ENCODE data around the gene ZBED1. TPM values are rescaled to one million over a fixed set of nuclear protein-coding genes. Genes with fewer than 3 reads are reported as not detected.

Gene ZBED1
- total and polyA plus RNA-seq, 9 of the 15 experiments (the other 6 are each of a cell fraction or from before 2014, with no cell fraction given) = 0.61 to 27.6 (median 13.9) TPM

DNA sequence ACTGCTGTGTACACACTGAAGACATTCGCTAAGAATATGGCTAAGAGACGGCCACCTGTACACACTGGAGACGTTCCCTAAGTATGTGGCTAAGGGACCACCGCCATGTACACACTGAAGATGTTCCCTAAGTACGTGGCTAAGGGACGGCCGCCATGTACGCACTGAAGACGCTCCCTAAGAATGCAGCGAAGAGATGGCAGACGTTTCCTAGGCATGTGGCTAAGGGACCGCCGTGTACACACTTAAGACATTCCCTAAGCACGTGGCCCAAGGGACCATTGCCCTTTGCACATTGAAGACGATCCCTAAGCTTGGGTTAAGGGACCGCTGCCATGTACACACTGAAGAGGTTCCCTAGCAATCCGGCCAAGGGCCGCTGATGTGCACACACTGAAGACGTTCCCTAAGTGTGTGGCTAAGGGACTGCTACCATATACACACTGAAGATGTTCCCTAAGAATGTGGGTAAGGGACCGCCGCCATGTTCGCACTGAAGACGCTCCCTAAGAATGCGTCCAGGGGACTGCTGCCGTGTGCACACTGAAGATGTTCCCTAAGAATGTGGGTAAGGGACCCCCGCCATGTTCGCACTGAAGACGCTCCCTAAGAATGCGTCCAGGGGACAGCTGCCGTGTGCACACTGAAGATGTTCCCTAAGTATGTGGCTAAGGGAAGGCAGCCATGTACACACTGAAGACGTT lies 36.7 kb downstream of the ZBED1 start (continued):
- TF ChIP-seq GABPB2 (CRISPR knock-in tag; conservative IDR thresholded peaks at IDR 0.05) (no peak), SRF (CRISPR knock-in tag; IDR thresholded peaks at IDR 0.05) (no peak), JUND (IDR thresholded peaks at IDR 0.05; ENCODE audit: borderline replicate concordance, low read depth, low read length) (no peak), JUND (tag; IDR thresholded peaks at IDR 0.05; ENCODE audit: borderline replicate concordance, low read depth, low read length) (no peak; the same call in 2 of the 3 replicates), ZNF24 (IDR thresholded peaks at IDR 0.05) (peak; percentile 57; the same call in 1 of the 2 replicates), FOXM1 (IDR thresholded peaks at IDR 0.05; ENCODE audit: low read depth) (peak; percentile 98), FOXM1 (CRISPR knock-in tag; IDR thresholded peaks at IDR 0.05; ENCODE audit: low read depth) (no peak), SLC30A9 (CRISPR knock-in tag; IDR thresholded peaks at IDR 0.05) (no peak), EZH2 (IDR thresholded peaks at IDR 0.05; ENCODE audit: borderline replicate concordance, low read depth, low read length) (peak; percentile 97), MYC (IDR thresholded peaks at IDR 0.05; ENCODE audit: low read depth, low read length) (peak; percentile 94), MYC (CRISPR knock-in tag; IDR thresholded peaks at IDR 0.05; ENCODE audit: borderline replicate concordance, low read depth) (no peak), ZNF586 (CRISPR knock-in tag; conservative IDR thresholded peaks at IDR 0.05) (no peak)
- TF ChIP-seq, protein P1, sequence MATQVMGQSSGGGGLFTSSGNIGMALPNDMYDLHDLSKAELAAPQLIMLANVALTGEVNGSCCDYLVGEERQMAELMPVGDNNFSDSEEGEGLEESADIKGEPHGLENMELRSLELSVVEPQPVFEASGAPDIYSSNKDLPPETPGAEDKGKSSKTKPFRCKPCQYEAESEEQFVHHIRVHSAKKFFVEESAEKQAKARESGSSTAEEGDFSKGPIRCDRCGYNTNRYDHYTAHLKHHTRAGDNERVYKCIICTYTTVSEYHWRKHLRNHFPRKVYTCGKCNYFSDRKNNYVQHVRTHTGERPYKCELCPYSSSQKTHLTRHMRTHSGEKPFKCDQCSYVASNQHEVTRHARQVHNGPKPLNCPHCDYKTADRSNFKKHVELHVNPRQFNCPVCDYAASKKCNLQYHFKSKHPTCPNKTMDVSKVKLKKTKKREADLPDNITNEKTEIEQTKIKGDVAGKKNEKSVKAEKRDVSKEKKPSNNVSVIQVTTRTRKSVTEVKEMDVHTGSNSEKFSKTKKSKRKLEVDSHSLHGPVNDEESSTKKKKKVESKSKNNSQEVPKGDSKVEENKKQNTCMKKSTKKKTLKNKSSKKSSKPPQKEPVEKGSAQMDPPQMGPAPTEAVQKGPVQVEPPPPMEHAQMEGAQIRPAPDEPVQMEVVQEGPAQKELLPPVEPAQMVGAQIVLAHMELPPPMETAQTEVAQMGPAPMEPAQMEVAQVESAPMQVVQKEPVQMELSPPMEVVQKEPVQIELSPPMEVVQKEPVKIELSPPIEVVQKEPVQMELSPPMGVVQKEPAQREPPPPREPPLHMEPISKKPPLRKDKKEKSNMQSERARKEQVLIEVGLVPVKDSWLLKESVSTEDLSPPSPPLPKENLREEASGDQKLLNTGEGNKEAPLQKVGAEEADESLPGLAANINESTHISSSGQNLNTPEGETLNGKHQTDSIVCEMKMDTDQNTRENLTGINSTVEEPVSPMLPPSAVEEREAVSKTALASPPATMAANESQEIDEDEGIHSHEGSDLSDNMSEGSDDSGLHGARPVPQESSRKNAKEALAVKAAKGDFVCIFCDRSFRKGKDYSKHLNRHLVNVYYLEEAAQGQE (IDR thresholded peaks at IDR 0.05; ENCODE audit: borderline replicate concordance) = no peak
- TF ChIP-seq, protein P1 (CRISPR knock-in tag; IDR thresholded peaks at IDR 0.05; ENCODE audit: low read depth) = no peak
- TF ChIP-seq, protein P2, sequence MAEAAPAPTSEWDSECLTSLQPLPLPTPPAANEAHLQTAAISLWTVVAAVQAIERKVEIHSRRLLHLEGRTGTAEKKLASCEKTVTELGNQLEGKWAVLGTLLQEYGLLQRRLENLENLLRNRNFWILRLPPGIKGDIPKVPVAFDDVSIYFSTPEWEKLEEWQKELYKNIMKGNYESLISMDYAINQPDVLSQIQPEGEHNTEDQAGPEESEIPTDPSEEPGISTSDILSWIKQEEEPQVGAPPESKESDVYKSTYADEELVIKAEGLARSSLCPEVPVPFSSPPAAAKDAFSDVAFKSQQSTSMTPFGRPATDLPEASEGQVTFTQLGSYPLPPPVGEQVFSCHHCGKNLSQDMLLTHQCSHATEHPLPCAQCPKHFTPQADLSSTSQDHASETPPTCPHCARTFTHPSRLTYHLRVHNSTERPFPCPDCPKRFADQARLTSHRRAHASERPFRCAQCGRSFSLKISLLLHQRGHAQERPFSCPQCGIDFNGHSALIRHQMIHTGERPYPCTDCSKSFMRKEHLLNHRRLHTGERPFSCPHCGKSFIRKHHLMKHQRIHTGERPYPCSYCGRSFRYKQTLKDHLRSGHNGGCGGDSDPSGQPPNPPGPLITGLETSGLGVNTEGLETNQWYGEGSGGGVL (CRISPR knock-in tag; IDR thresholded peaks at IDR 0.05) = no peak
- TF ChIP-seq, protein P3, sequence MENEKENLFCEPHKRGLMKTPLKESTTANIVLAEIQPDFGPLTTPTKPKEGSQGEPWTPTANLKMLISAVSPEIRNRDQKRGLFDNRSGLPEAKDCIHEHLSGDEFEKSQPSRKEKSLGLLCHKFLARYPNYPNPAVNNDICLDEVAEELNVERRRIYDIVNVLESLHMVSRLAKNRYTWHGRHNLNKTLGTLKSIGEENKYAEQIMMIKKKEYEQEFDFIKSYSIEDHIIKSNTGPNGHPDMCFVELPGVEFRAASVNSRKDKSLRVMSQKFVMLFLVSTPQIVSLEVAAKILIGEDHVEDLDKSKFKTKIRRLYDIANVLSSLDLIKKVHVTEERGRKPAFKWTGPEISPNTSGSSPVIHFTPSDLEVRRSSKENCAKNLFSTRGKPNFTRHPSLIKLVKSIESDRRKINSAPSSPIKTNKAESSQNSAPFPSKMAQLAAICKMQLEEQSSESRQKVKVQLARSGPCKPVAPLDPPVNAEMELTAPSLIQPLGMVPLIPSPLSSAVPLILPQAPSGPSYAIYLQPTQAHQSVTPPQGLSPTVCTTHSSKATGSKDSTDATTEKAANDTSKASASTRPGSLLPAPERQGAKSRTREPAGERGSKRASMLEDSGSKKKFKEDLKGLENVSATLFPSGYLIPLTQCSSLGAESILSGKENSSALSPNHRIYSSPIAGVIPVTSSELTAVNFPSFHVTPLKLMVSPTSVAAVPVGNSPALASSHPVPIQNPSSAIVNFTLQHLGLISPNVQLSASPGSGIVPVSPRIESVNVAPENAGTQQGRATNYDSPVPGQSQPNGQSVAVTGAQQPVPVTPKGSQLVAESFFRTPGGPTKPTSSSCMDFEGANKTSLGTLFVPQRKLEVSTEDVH (IDR thresholded peaks at IDR 0.05; ENCODE audit: low read depth, partially characterized antibody) = peak; percentile 29
